Measurements from ENCODE around the gene ATP1B3. TPM values are rescaled to one million over a fixed set of nuclear protein-coding genes. Genes with fewer than 3 reads are reported as not detected.

The ATP1B3 gene
- total and polyA plus RNA-seq, 10 of the 15 experiments (the other 5 are each of a cell fraction or from before 2014, with no cell fraction given), result 41.4 to 200 (median 94.0) TPM

GRCh38 chr3:141876381-141876890 lies at the start of gene ATP1B3 (continued):
- peak; percentile 51 for TF ChIP-seq SP1 (IDR thresholded peaks at IDR 0.05; ENCODE audit: low read depth, low read length)
- TF ChIP-seq PKNOX1 (IDR thresholded peaks at IDR 0.05), result no peak
- TF ChIP-seq MAX (IDR thresholded peaks at IDR 0.05; ENCODE audit: low read depth, low read length), result no peak
- TF ChIP-seq NFYA (IDR thresholded peaks at IDR 0.05; ENCODE audit: borderline replicate concordance, low read depth, low read length), result no peak
- 0 out of 2 replicates have a peak, but pooled peaks have one; percentile 11 for TF ChIP-seq STAT1 (conservative IDR thresholded peaks at IDR 0.05)
- TF ChIP-seq ZNF217 (IDR thresholded peaks at IDR 0.05), result no peak
- TF ChIP-seq POLR2AphosphoS2 (IDR thresholded peaks at IDR 0.05; ENCODE audit: low read depth, low read length), result peak; percentile 86
- no peak for TF ChIP-seq USF2 (IDR thresholded peaks at IDR 0.05; ENCODE audit: borderline replicate concordance, low read depth, low read length)
- 0 out of 2 replicates have a peak, but pooled peaks have one; percentile 45 for TF ChIP-seq ZNF687 (IDR thresholded peaks at IDR 0.05)
- no peak for TF ChIP-seq EZH2 (IDR thresholded peaks at IDR 0.05; ENCODE audit: borderline replicate concordance, control insufficient read depth, low read depth, low read length)
- TF ChIP-seq CEBPZ (IDR thresholded peaks at IDR 0.05; ENCODE audit: low read depth, low read length), result no peak
- TF ChIP-seq TCF3 (IDR thresholded peaks at IDR 0.05; ENCODE audit: borderline replicate concordance, insufficient read depth, low read depth, low read length), result 0 out of 2 replicates have a peak, but pooled peaks have one; percentile 69
- peak; percentile 12; the same call in 1 of the 2 replicates for TF ChIP-seq MXI1 (IDR thresholded peaks at IDR 0.05; ENCODE audit: low read depth, low read length)
- TF ChIP-seq ASH2L (IDR thresholded peaks at IDR 0.05; ENCODE audit: borderline replicate concordance, low read depth), result peak; percentile 40; the same call in 1 of the 2 replicates
- no peak for TF ChIP-seq SKIL (IDR thresholded peaks at IDR 0.05; ENCODE audit: low read depth, poor library complexity, severe bottlenecking)
- TF ChIP-seq YY1 (IDR thresholded peaks at IDR 0.05; ENCODE audit: low read depth, low read length), result peak; percentile 64
- TF ChIP-seq HCFC1 (IDR thresholded peaks at IDR 0.05; ENCODE audit: low read length), result 0 out of 2 replicates have a peak, but pooled peaks have one; percentile 23
- peak; percentile 95 for TF ChIP-seq POLR2AphosphoS5 (IDR thresholded peaks at IDR 0.05; ENCODE audit: low read length)

All from GM12878 (cell line).